CD4-positive, alpha-beta T cell (primary cell): ENCODE data around the gene HSDL1. TPM values are rescaled to one million over a fixed set of nuclear protein-coding genes. Genes with fewer than 3 reads are reported as not detected.

Experiments
- ATAC-seq: fragments of 200-7000 bp; cut with Tn5 transposase; one replicate; pipeline ENCODE4 v1.10.0; 2022; ENCODE audit warnings: mild to moderate bottlenecking; ENCODE audit not compliant: poor library complexity
- CTCF ChIA-PET: fragments of 350-600 bp; sonication (Branson Sonifier 250); formaldehyde crosslinking; loops from one replicate; lab custom pipeline; 2021; ENCODE audit warnings: antibody characterized with exemption, inconsistent platforms; lab: Charles Lee
- POLR2A ChIA-PET: fragments of 350-600 bp; sonication (Branson Sonifier 250); formaldehyde crosslinking; loops from one replicate; lab custom pipeline; 2021; ENCODE audit warnings: antibody characterized with exemption, inconsistent platforms; lab: Charles Lee
- DNase-seq, 14 experiments: peaks; one replicate each; pipeline ENCODE4 v3.0.0-alpha.2; 2013 to 2020; ENCODE audit warnings: mixed read lengths in 2 of 14
- H3K27ac ChIP-seq, 2 donors: one replicate each; pipeline versions ENCODE4 v1.5.1 to v1.7.0; 2013; ENCODE audit warnings: low read length in 2 of 2, low read depth in 1 of 2, mild to moderate bottlenecking in 1 of 2
- H3K27me3 ChIP-seq, 2 experiments: 1 replicate in 1 of 2; 2 replicates in 1 of 2; pipeline versions ENCODE4 v1.6.1 to v1.7.0; 2013; ENCODE audit warnings: low read length in 2 of 2, control low read depth in 1 of 2, mild to moderate bottlenecking in 1 of 2, moderate library complexity in 1 of 2; ENCODE audit not compliant: insufficient read depth in 2 of 2, control insufficient read depth in 1 of 2
- H3K36me3 ChIP-seq: one replicate; pipeline ENCODE4 v1.6.1; 2013; ENCODE audit warnings: low read length, control low read depth; ENCODE audit not compliant: insufficient read depth
- H3K4me1 ChIP-seq: one replicate; pipeline ENCODE4 v1.6.1; 2013; ENCODE audit warnings: low read length, control low read depth; ENCODE audit not compliant: insufficient read depth
- H3K4me3 ChIP-seq: one replicate; pipeline ENCODE4 v1.5.1; 2013; ENCODE audit warnings: mild to moderate bottlenecking, low read length, moderate library complexity
- H3K9me3 ChIP-seq, 2 experiments: 1 replicate in 1 of 2; 2 replicates in 1 of 2; pipeline versions ENCODE4 v1.6.1 to v1.7.0; 2013; ENCODE audit warnings: low read length in 2 of 2, mild to moderate bottlenecking in 2 of 2, control low read depth in 1 of 2, moderate library complexity in 1 of 2; ENCODE audit not compliant: control insufficient read depth in 1 of 2, insufficient read depth in 1 of 2
- H3K27ac Mint-ChIP-seq: one replicate; pipeline ENCODE4 v1.8.0; 2020; ENCODE audit warnings: mixed read lengths
- H3K27me3 Mint-ChIP-seq: one replicate; pipeline ENCODE4 v1.8.0; 2021; ENCODE audit warnings: mixed read lengths
- H3K36me3 Mint-ChIP-seq: one replicate; pipeline ENCODE4 v1.8.0; 2021; ENCODE audit warnings: low read depth, mixed read lengths
- H3K4me1 Mint-ChIP-seq: one replicate; pipeline ENCODE4 v1.8.0; 2021; ENCODE audit warnings: low read depth, mixed read lengths
- H3K4me3 Mint-ChIP-seq: one replicate; pipeline ENCODE4 v1.8.0; 2020; ENCODE audit warnings: mild to moderate bottlenecking, mixed read lengths
- H3K9me3 Mint-ChIP-seq: one replicate; pipeline ENCODE4 v1.8.0; 2020; ENCODE audit warnings: mixed read lengths
- intact Hi-C, 2 experiments: fragments of 100-400 bp; cut with DNase I in 1 of 2; cut with micrococcal nuclease in 1 of 2; formaldehyde crosslinking; loops; one replicate each; pipeline versions ENCODE4 v1.15.1 to v1.9.0; 2023 to 2025; cut with DNase I, micrococcal nuclease
- total RNA-seq, 174 experiments: library from RNA in 2 of 174; stranded (reverse) in 2 of 174; gene quantifications; one replicate each; pipeline ENCODE4 v1.2.3 and lab custom pipeline; 2021 to 2026
- TF ChIP-seq, protein P1 (sequence below): fragments of 200-600 bp; IDR thresholded peaks from one replicate; pipeline ENCODE4 v1.8.0; 2022; ENCODE audit warnings: antibody characterized with exemption, mild to moderate bottlenecking

The HSDL1 gene
- total RNA-seq, 2 experiments from 2014 or later, result 9.4 to 12.1 TPM

DNA sequence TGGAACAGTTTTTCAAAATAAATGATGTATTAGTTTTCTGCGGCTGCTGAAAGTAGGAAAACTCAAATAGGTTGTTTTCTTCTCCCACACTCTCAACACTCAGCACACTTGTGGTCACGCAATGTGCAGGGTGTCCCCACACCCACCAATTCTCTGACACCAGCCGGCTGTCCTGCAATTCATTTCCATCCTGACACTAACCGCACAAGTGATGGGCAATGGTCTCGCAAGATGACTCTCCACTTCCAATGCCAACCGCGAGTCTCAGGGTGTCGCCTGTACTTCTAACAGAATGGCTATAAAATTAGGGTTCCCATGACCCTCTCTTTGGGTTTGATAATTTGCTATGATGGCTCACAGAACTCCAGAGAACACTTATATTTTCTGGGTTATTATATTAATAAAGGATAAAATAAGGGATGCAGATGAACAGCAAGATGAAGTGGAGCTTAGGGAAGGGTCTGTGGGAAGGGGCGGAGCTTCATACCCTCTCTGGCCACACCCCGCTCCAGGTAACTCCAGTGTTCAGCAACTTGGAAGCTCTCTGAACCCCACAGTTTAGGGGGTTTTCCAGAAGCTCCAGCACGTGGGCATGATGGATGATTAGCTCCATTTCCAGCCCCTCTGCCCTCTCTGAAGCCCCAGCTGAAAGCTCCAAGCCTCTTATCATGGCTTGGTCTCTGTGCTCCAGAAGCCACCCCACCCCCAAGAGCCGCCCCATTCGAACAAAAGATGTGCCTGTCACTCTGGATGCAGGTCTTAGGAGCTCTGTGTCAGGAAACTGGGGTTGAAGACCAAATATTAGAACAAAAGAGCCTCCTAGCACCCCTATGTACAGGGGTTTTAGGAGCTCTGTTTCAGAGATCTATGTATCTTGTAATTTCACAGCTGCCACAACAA is 22.1 kb upstream of the HSDL1 start:
- ChIA-PET POLR2A (no interaction called here), CTCF (interaction anchor here (1.8 to 2.6 kb wide), 2 partner anchors 20 kb away, joined by 4 to 7 read pairs; partner anchors contain the start of gene TAF1C)
- Mint-ChIP-seq H3K27ac (no peak overlapping the region), H3K27me3 (peaks cover 29% of the 10 kb centered on the region), H3K4me1 (no peaks in the 10 kb centered on the region), H3K9me3 (no peaks in the 10 kb centered on the region), H3K36me3 (no peaks in the 10 kb centered on the region), H3K4me3 (no peak overlapping the region)
- intact Hi-C loops, result no loop called here
- TF ChIP-seq, protein P1, sequence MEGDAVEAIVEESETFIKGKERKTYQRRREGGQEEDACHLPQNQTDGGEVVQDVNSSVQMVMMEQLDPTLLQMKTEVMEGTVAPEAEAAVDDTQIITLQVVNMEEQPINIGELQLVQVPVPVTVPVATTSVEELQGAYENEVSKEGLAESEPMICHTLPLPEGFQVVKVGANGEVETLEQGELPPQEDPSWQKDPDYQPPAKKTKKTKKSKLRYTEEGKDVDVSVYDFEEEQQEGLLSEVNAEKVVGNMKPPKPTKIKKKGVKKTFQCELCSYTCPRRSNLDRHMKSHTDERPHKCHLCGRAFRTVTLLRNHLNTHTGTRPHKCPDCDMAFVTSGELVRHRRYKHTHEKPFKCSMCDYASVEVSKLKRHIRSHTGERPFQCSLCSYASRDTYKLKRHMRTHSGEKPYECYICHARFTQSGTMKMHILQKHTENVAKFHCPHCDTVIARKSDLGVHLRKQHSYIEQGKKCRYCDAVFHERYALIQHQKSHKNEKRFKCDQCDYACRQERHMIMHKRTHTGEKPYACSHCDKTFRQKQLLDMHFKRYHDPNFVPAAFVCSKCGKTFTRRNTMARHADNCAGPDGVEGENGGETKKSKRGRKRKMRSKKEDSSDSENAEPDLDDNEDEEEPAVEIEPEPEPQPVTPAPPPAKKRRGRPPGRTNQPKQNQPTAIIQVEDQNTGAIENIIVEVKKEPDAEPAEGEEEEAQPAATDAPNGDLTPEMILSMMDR, result no peak
- Histone ChIP-seq H3K27ac (no peak overlapping the region), H3K4me3 (no peak overlapping the region), H3K36me3 (no peaks in the 10 kb centered on the region), H3K9me3 (no peaks in the 10 kb centered on the region), H3K4me1 (no peaks in the 10 kb centered on the region), H3K27me3 (peaks cover 2 to 7% of the 10 kb centered on the region in 2 experiments)
- DNase-seq (no peak), ATAC-seq (no peak)

DNA sequence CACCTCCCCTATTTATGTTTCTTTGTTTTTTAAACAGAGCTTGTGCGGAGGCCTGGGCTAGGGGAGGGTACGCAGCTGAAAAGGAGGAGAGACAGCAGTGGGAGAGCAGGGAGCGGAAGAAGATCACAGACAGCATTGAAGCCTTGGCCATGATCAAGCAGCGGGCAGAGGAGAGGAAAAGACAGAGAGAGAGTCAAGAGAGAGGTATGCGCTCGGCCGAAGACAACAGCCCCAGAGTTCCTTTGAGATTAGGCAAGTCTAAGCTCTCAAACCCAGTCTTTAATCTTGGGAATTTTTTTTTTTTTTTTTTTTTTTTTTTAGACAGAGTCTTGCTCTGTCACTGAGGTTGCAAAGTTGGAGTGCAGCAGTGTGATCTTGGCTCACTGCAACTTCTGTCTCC is 20.8 kb upstream of the HSDL1 start:
- intact Hi-C loops, result no loop called here
- no peak overlapping the region for H3K27ac Mint-ChIP-seq
- DNase-seq (no peak), ATAC-seq (no peak)
- ChIA-PET CTCF (interaction anchor here (1.8 kb wide), 1 partner anchor 21 kb away, joined by 4 read pairs; the partner anchor contains the start of gene TAF1C), POLR2A (no interaction called here)
- Histone ChIP-seq H3K27ac (no peak overlapping the region), H3K9me3 (no peaks in the 10 kb centered on the region), H3K27me3 (peaks cover 0 to 7% of the 10 kb centered on the region in 2 experiments), H3K4me1 (no peaks in the 10 kb centered on the region), H3K36me3 (no peaks in the 10 kb centered on the region), H3K4me3 (no peak overlapping the region)
- H3K27me3 Mint-ChIP-seq, result peaks cover 35% of the 10 kb centered on the region
- no peak overlapping the region for H3K4me3 Mint-ChIP-seq
- H3K36me3 Mint-ChIP-seq, result no peaks in the 10 kb centered on the region
- no peaks in the 10 kb centered on the region for H3K4me1 Mint-ChIP-seq
- no peaks in the 10 kb centered on the region for H3K9me3 Mint-ChIP-seq
- TF ChIP-seq, protein P1, result no peak

DNA sequence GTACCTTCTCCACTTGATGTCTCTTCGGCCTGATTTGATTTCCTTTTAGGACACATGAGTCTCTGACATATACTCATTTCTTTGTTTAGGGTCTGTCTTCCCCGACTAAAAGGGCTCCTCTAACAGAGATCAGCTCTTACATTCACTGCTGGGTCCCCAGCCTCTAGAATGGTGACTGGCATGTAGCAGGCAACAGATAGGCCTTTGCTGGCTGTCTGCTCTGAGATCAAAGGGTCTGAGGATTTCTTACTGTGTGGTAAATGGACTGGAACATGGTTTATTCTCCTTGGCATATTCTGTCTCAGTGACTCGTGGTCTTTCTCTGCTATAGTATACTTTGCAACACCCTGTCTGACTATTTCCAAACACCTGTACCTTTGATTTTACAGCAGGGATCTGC is 16.8 kb upstream of the HSDL1 start:
- H3K36me3 Mint-ChIP-seq, result no peaks in the 10 kb centered on the region

More for the DNA sequence above, 16.8 kb upstream of the HSDL1 start:
- intact Hi-C loops, result no loop called here
- Histone ChIP-seq H3K36me3 (no peaks in the 10 kb centered on the region), H3K4me3 (no peak overlapping the region), H3K27ac (no peak overlapping the region), H3K9me3 (no peaks in the 10 kb centered on the region), H3K27me3 (peaks cover 0 to 10% of the 10 kb centered on the region in 2 experiments), H3K4me1 (no peaks in the 10 kb centered on the region)
- POLR2A ChIA-PET, result no interaction called here
- ATAC-seq, result no peak
- Mint-ChIP-seq H3K9me3 (no peaks in the 10 kb centered on the region), H3K27ac (no peak overlapping the region), H3K4me1 (no peaks in the 10 kb centered on the region), H3K4me3 (no peak overlapping the region), H3K27me3 (peaks cover 41% of the 10 kb centered on the region)
- CTCF ChIA-PET, result no interaction called here
- TF ChIP-seq, protein P1, result no peak
- no peak for DNase-seq
